A673 (cell line): Measurements from ENCODE around the gene RIMS1. TPM values are rescaled to one million over a fixed set of nuclear protein-coding genes. Genes with fewer than 3 reads are reported as not detected.

Source experiments
- BruUV-seq: library from RNA; stranded (reverse); fragments of 400-500 nt; replicated peaks from 2 replicates; lab custom pipeline; 2021; lab: Mats Ljungman, UMichigan
- CTCF ChIA-PET: fragments of 300-600 bp; sonication (Branson Sonifier 250); formaldehyde crosslinking; loops from one replicate; lab custom pipeline; 2022; ENCODE audit warnings: antibody characterized with exemption; lab: Charles Lee
- POLR2A ChIA-PET: fragments of 300-600 bp; sonication (Branson Sonifier 250); formaldehyde crosslinking; loops from one replicate; lab custom pipeline; 2022; ENCODE audit warnings: antibody characterized with exemption; ENCODE audit not compliant: low non-redundant PET; lab: Charles Lee
- DNase-seq: peaks from one replicate; pipeline ENCODE4 v3.0.0-alpha.2; 2015; ENCODE audit warnings: low spot score
- H3K27ac ChIP-seq: fragments of 200-600 bp; sonication (generic); 2 replicates; pipeline ENCODE4 v1.5.1; 2016; ENCODE audit warnings: mixed run types, low read depth, mild to moderate bottlenecking, mixed read lengths, antibody characterized with exemption, low read length; ENCODE audit not compliant: poor library complexity, severe bottlenecking
- H3K27me3 ChIP-seq: fragments of 200-600 bp; sonication (generic); replicated peaks from 2 replicates; pipeline ENCODE4 v1.6.1; 2017; ENCODE audit warnings: mixed run types, low read depth, mild to moderate bottlenecking, mixed read lengths, antibody characterized with exemption, low read length; ENCODE audit not compliant: insufficient read depth, poor library complexity
- H3K36me3 ChIP-seq: fragments of 200-600 bp; sonication (generic); 2 replicates; pipeline ENCODE4 v1.6.1; 2016; ENCODE audit warnings: mixed run types, mild to moderate bottlenecking, mixed read lengths, antibody characterized with exemption, low read length; ENCODE audit not compliant: insufficient read depth, poor library complexity, severe bottlenecking
- H3K4me1 ChIP-seq: fragments of 200-600 bp; sonication (generic); 2 replicates; pipeline ENCODE4 v1.6.1; 2017; ENCODE audit warnings: mixed run types, mild to moderate bottlenecking, mixed read lengths, antibody characterized with exemption, low read length; ENCODE audit not compliant: insufficient read depth, poor library complexity, severe bottlenecking
- H3K4me3 ChIP-seq: fragments of 200-600 bp; sonication (generic); 2 replicates; pipeline ENCODE4 v1.5.1; 2016; ENCODE audit warnings: low read depth, mixed run types, mild to moderate bottlenecking, mixed read lengths, low read length; ENCODE audit not compliant: poor library complexity, severe bottlenecking
- H3K9me3 ChIP-seq: fragments of 200-600 bp; sonication (generic); 2 replicates; pipeline ENCODE4 v1.6.1; 2016; ENCODE audit warnings: mixed run types, low read depth, mild to moderate bottlenecking, mixed read lengths, antibody characterized with exemption, low read length; ENCODE audit not compliant: poor library complexity, severe bottlenecking
- EZH2 ChIP-seq: fragments of 200-600 bp; sonication (generic); IDR thresholded peaks from 2 replicates; pipeline ENCODE4 v1.6.1; 2017; ENCODE audit warnings: borderline replicate concordance, low read depth, mild to moderate bottlenecking, mixed read lengths, antibody characterized with exemption, low read length; ENCODE audit not compliant: poor library complexity, severe bottlenecking
- intact Hi-C: fragments of 100-400 bp; cut with micrococcal nuclease; formaldehyde crosslinking; loops from one replicate; pipeline ENCODE4 v1.10.0; 2022; ENCODE audit not compliant: unreplicated experiment
- total RNA-seq: library from RNA; stranded (reverse); gene quantifications from 2 replicates; pipeline ENCODE4 v1.2.3, GENCODE V29; 2021
- TF ChIP-seq, protein P1 (sequence below): fragments of 300-800, 200-600 bp; sonication (generic); conservative IDR thresholded peaks from 2 replicates; pipeline ENCODE4 v1.5.1; 2017; ENCODE audit warnings: low read depth, mild to moderate bottlenecking, antibody characterized with exemption, low read length, moderate library complexity, mixed read lengths

Gene RIMS1
- total RNA-seq, 1 experiment from 2014 or later = 1.3 TPM

DNA sequence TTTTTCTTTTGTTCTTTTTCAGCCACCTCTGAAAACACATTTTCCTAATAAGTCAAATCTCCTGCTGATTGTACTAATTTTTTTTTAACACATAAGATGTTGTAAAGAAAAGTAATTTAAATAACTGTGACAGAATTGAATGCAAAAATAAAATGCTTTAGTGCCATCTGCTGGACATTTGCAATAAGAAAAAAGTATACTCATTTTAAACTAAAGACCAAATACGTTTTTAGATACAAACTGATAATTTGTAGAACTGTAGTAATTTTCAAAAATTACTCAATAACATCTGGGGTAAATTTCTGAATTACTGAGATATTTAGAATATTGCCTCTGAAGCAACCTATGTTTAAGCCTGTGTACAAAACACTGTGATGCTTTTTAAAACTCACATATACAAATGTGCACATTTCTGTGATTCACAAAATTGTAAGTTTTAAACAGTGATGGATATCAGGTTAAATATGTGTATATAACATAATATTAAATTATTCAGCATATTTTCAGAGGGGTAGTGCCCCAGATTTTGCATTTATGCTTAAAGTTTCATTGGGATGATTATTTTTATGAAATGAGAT, 198.7 kb downstream of the RIMS1 start:
- H3K9me3 ChIP-seq = no peaks in the 10 kb centered on the region
- no peaks in the 10 kb centered on the region for H3K36me3 ChIP-seq
- peak overlapping the region; percentile 26 for H3K27ac ChIP-seq
- ChIA-PET POLR2A (no interaction called here), CTCF (no interaction called here)
- H3K4me1 ChIP-seq = peaks cover 10% of the 10 kb centered on the region
- TF ChIP-seq, protein P1, sequence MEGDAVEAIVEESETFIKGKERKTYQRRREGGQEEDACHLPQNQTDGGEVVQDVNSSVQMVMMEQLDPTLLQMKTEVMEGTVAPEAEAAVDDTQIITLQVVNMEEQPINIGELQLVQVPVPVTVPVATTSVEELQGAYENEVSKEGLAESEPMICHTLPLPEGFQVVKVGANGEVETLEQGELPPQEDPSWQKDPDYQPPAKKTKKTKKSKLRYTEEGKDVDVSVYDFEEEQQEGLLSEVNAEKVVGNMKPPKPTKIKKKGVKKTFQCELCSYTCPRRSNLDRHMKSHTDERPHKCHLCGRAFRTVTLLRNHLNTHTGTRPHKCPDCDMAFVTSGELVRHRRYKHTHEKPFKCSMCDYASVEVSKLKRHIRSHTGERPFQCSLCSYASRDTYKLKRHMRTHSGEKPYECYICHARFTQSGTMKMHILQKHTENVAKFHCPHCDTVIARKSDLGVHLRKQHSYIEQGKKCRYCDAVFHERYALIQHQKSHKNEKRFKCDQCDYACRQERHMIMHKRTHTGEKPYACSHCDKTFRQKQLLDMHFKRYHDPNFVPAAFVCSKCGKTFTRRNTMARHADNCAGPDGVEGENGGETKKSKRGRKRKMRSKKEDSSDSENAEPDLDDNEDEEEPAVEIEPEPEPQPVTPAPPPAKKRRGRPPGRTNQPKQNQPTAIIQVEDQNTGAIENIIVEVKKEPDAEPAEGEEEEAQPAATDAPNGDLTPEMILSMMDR = peak; percentile 73
- no peak for TF ChIP-seq EZH2
- H3K27me3 ChIP-seq = no peaks in the 10 kb centered on the region
- peak; percentile 57 for DNase-seq
- no TSS peak for BruUV-seq
- H3K4me3 ChIP-seq = no peak overlapping the region
- intact Hi-C loops = loop anchor here (2.0 to 10.0 kb wide), 3 partner anchors 462 to 890 kb away; no protein-coding TSS in a partner anchor

DNA sequence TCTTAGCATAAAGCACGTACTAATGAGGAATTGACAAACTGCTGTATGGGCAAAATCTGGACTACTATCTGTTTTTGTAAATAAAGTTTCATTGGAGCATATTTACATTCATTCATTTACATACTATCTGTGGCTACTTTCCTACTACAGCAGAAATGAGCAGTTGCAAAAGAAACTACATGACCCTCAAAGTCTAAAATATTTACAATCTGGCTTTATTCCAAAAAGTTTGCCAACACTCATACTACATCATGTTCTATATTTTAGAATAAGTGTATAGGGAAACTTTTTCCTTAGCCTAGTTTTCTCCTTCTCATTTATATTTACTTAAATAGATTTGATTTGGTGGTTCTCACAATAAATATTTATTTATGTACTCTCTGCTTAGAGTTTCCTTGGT, 208.2 kb downstream of the RIMS1 start:
- Histone ChIP-seq H3K9me3 (no peaks in the 10 kb centered on the region), H3K27ac (no peak overlapping the region), H3K27me3 (no peaks in the 10 kb centered on the region), H3K4me3 (no peak overlapping the region), H3K36me3 (no peaks in the 10 kb centered on the region), H3K4me1 (peaks cover 4% of the 10 kb centered on the region)
- POLR2A ChIA-PET = no interaction called here
- no peak for DNase-seq
- TF ChIP-seq EZH2 = no peak
- TF ChIP-seq, protein P1 = no peak
- intact Hi-C loops = no loop called here
- CTCF ChIA-PET = no interaction called here
- BruUV-seq = no TSS peak

DNA sequence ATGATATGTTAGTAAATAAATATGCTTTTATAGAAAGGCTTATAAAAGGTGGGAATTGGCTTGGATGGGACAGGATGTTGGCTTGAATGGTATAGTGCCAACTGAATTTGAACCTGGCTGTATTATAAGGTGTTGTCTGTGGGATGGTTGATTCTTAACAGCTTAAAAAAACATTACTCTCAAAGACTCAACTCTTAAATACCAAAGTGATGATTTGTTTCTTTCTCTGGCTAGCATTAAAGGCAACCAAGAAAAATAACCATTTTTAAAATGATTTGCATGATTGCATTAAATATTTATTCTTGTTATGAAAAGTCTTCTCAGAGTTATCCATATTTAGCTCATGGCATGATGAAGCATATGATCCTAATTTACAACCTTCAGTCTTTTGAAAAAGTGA, 216.2 kb downstream of the RIMS1 start:
- no peak for TF ChIP-seq EZH2
- TF ChIP-seq, protein P1 = no peak
- intact Hi-C loops = no loop called here
- no peaks in the 10 kb centered on the region for H3K4me1 ChIP-seq
- H3K27ac ChIP-seq = no peak overlapping the region
- H3K27me3 ChIP-seq = no peaks in the 10 kb centered on the region
- no TSS peak for BruUV-seq
- ChIA-PET POLR2A (no interaction called here), CTCF (no interaction called here)
- H3K9me3 ChIP-seq = no peaks in the 10 kb centered on the region
- H3K4me3 ChIP-seq = no peak overlapping the region
- H3K36me3 ChIP-seq = no peaks in the 10 kb centered on the region
- no peak for DNase-seq
